ENCODE data around the gene ANAPC15. TPM values are rescaled to one million over a fixed set of nuclear protein-coding genes. Genes with fewer than 3 reads are reported as not detected.

The ANAPC15 gene
- total and polyA plus RNA-seq, 2 donors (not counting 3 experiments of a cell fraction or from before 2014, with no cell fraction given) = 67.0 to 70.5 TPM

DNA sequence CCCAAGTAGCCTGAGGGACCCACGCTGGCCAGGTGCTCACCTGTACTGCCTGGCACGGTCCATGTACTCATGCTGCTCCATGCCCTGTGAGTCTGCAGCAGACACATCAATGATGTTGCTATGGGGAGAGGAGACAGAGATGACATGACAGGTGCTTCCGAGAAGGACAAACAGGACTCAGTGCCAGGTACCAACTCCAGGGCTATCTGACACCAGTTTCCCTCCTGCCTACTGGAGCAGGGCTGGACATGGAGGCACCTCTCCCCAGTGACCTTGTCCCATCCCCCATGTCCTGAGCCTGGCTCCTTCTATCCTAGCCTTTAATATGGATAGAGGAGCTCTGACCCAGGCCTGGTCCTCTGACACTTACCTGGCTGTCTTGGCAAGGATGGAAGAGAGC, 13.8 kb downstream of the ANAPC15 start:
- intact Hi-C loops (cut with micrococcal nuclease) = no loop called here
- Histone ChIP-seq H4K20me1 (replicated peaks; ENCODE audit: control insufficient read depth, extremely low read depth, insufficient read depth, low read length) (no peaks in the 10 kb centered on the region), H3K4me2 (ENCODE audit: insufficient read depth, low read length) (no peak overlapping the region), H3K4me1 (ENCODE audit: control insufficient read depth, extremely low read depth, insufficient read depth, low read length) (peaks cover 26% of the 10 kb centered on the region), H3K9ac (replicated peaks; ENCODE audit: extremely low read depth, insufficient read depth, low read length) (no peak overlapping the region), H3K4me3 (replicated peaks in 1 of 3; ENCODE audit: insufficient read depth in 1 of 3, low read depth in 1 of 3, low read length in 3 of 3) (no peak overlapping the region), H3K9me1 (replicated peaks; ENCODE audit: control insufficient read depth, extremely low read depth, insufficient read depth, low read length) (no peaks in the 10 kb centered on the region), H3K9me3 (replicated peaks; ENCODE audit: control insufficient read depth, insufficient read depth, low read length) (no peaks in the 10 kb centered on the region), H3K27me3 (ENCODE audit: control insufficient read depth in 2 of 2, insufficient read depth in 2 of 2, low read length in 2 of 2) (no peaks in the 10 kb centered on the region), H3K27ac (ENCODE audit: insufficient read depth, low read depth, low read length) (no peak overlapping the region), H2AFZ (ENCODE audit: low read depth, low read length) (no peak overlapping the region), H3K79me2 (ENCODE audit: control insufficient read depth, insufficient read depth, low read length) (peaks cover 29% of the 10 kb centered on the region), H3K36me3 (ENCODE audit: control insufficient read depth in 2 of 2, extremely low read depth in 1 of 2, insufficient read depth in 2 of 2, low read length in 2 of 2) (peaks cover 11 to 23% of the 10 kb centered on the region in 2 experiments)
- DNase-seq (ENCODE audit: low read depth, low spot score) (no peak), FAIRE-seq (no peak)
- ChIA-PET CTCF (interaction anchor here (1.4 to 3.4 kb wide), 2 partner anchors 45 to 73 kb away, joined by 6 to 35 read pairs; no protein-coding TSS in a partner anchor), POLR2A (no interaction called here)
- dilution Hi-C loops (cut with MboI; ENCODE audit: extremely low pct_ligation_motif_present, low sequenced_read_pairs) = no loop called here
- TF ChIP-seq JUN (IDR thresholded peaks at IDR 0.05; ENCODE audit: borderline replicate concordance, insufficient read depth, insufficient read length, low read depth) (no peak), FOS (IDR thresholded peaks at IDR 0.05; ENCODE audit: borderline replicate concordance, insufficient read depth, low read length) (no peak), EZH2 (IDR thresholded peaks at IDR 0.05; ENCODE audit: borderline replicate concordance, low read depth, low read length, severe bottlenecking) (no peak), MYC (IDR thresholded peaks at IDR 0.05; ENCODE audit: low read depth, low read length) (no peak), POLR2AphosphoS5 (IDR thresholded peaks at IDR 0.05; ENCODE audit: insufficient read depth, low read depth, low read length) (no peak)
- TF ChIP-seq, protein P1, sequence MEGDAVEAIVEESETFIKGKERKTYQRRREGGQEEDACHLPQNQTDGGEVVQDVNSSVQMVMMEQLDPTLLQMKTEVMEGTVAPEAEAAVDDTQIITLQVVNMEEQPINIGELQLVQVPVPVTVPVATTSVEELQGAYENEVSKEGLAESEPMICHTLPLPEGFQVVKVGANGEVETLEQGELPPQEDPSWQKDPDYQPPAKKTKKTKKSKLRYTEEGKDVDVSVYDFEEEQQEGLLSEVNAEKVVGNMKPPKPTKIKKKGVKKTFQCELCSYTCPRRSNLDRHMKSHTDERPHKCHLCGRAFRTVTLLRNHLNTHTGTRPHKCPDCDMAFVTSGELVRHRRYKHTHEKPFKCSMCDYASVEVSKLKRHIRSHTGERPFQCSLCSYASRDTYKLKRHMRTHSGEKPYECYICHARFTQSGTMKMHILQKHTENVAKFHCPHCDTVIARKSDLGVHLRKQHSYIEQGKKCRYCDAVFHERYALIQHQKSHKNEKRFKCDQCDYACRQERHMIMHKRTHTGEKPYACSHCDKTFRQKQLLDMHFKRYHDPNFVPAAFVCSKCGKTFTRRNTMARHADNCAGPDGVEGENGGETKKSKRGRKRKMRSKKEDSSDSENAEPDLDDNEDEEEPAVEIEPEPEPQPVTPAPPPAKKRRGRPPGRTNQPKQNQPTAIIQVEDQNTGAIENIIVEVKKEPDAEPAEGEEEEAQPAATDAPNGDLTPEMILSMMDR (IDR thresholded peaks at IDR 0.05; ENCODE audit: extremely low read depth in 1 of 2, insufficient read depth in 1 of 2, low read depth in 1 of 2, low read length in 2 of 2) = no peak
- TF ChIP-seq, protein P2, sequence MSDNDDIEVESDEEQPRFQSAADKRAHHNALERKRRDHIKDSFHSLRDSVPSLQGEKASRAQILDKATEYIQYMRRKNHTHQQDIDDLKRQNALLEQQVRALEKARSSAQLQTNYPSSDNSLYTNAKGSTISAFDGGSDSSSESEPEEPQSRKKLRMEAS (IDR thresholded peaks at IDR 0.05; ENCODE audit: insufficient read depth, insufficient read length) = no peak
- BruUV-seq (replicated peaks) = no TSS peak

Measured in endothelial cell of umbilical vein (primary cell).